HG03095 (cell line): ENCODE results near the gene SPANXB1.
"Not testable (repeated sequence)": the region's sequence is repeated elsewhere in the genome, so short reads cannot be mapped to it uniquely, and the experiment has no call there.

Experiments
- ATAC-seq: cut with Tn5 transposase; IDR thresholded peaks from one replicate; pipeline ENCODE4 v1.9.1; 2021; ENCODE audit warnings: moderate library complexity; ENCODE audit not compliant: unreplicated experiment

The SPANXB1 gene

GRCh38 chrX:141002568-141002967 is at the start of gene SPANXB1:
Gene SPANXB1 (plus strand): TSS chrX:141002594. CDS start chrX:141002694, 100 bp downstream.
- not testable (repeated sequence) for ATAC-seq

- ATAC-seq = no peak
Observed at GRCh38 chrX:140967036-140967435, 35.4 kb upstream of the SPANXB1 start.

- ATAC-seq = no peak
Observed at GRCh38 chrX:140971099-140971795, 31.1 kb upstream of the SPANXB1 start.

- no peak for ATAC-seq
Observed at GRCh38 chrX:140975472-140975871, 26.9 kb upstream of the SPANXB1 start.

GRCh38 chrX:140980271-140980670 is 22.1 kb upstream of the SPANXB1 start:
- no peak for ATAC-seq

- ATAC-seq = no peak
Observed at GRCh38 chrX:140983730-140984129, 18.7 kb upstream of the SPANXB1 start.

GRCh38 chrX:141005243-141005642 is 2.8 kb downstream of the SPANXB1 start:
- not testable (repeated sequence) for ATAC-seq

- ATAC-seq = not testable (repeated sequence)
Observed at GRCh38 chrX:141044246-141044645, 41.9 kb downstream of the SPANXB1 start.

GRCh38 chrX:141049878-141050277 is 47.5 kb downstream of the SPANXB1 start:
- ATAC-seq = not testable (repeated sequence)

GRCh38 chrX:141052098-141052497 is 49.7 kb downstream of the SPANXB1 start:
- ATAC-seq = not testable (repeated sequence)
